Naive thymus-derived CD8-positive, alpha-beta T cell (primary cell): ENCODE data around the gene THSD7B. TPM values are rescaled to one million over a fixed set of nuclear protein-coding genes. Genes with fewer than 3 reads are reported as not detected.

Source experiments
- ATAC-seq, 2 donors: fragments of 150-1000 bp; cut with Tn5 transposase in 1 of 2; sonication (Bioruptor Pico), chemical (Tn5 transposase) in 1 of 2; 1 replicate in 1 of 2; 2 replicates in 1 of 2; pipeline ENCODE4 v1.10.0; 2021; ENCODE audit warnings: mild to moderate bottlenecking in 2 of 2, moderate library complexity in 2 of 2
- POLR2A ChIA-PET: fragments of 350-600 bp; sonication (Branson Sonifier 250); formaldehyde crosslinking; loops from one replicate; lab custom pipeline; 2021; ENCODE audit warnings: antibody characterized with exemption; lab: Charles Lee
- DNase-seq, 10 donors: peaks; one replicate each; pipeline versions ENCODE4 v3.0.0 to v3.0.0-alpha.2; 2020 to 2022
- H3K27ac Mint-ChIP-seq, 10 donors: one replicate each; pipeline ENCODE4 v1.8.0; 2020 to 2022; ENCODE audit warnings: mild to moderate bottlenecking in 10 of 10, mixed read lengths in 10 of 10, moderate library complexity in 4 of 10, inconsistent platforms in 1 of 10
- H3K27me3 Mint-ChIP-seq, 5 donors: one replicate each; pipeline ENCODE4 v1.8.0; 2021 to 2022; ENCODE audit warnings: mixed read lengths in 5 of 5
- H3K36me3 Mint-ChIP-seq, 3 donors: one replicate each; pipeline ENCODE4 v1.8.0; 2020 to 2022; ENCODE audit warnings: mixed read lengths in 3 of 3, mild to moderate bottlenecking in 2 of 3, inconsistent platforms in 1 of 3
- H3K4me1 Mint-ChIP-seq, 4 donors: one replicate each; pipeline ENCODE4 v1.8.0; 2021 to 2022; ENCODE audit warnings: mixed read lengths in 4 of 4
- H3K4me3 Mint-ChIP-seq, 10 donors: one replicate each; pipeline ENCODE4 v1.8.0; 2020 to 2022; ENCODE audit warnings: mild to moderate bottlenecking in 10 of 10, mixed read lengths in 10 of 10, moderate library complexity in 6 of 10, inconsistent platforms in 1 of 10
- H3K9me3 Mint-ChIP-seq, 9 donors: one replicate each; pipeline ENCODE4 v1.8.0; 2020 to 2022; ENCODE audit warnings: mixed read lengths in 9 of 9, mild to moderate bottlenecking in 3 of 9, inconsistent platforms in 1 of 9, moderate library complexity in 1 of 9
- polyA plus RNA-seq, 3 donors: library from polyadenylated mRNA; unstranded; fragments of 300-500 nt; fragmentation: Illumina TruSeq; gene quantifications; one replicate each; pipeline ENCODE4 v1.2.3, GENCODE V29; 2021
- total RNA-seq, 8 experiments: library from RNA in 2 of 8; stranded (reverse) in 2 of 8; gene quantifications; one replicate each; pipeline ENCODE4 v1.2.3 and lab custom pipeline; 2021 to 2026

The THSD7B gene
- total and polyA plus RNA-seq, 5 experiments from 2014 or later, result not detected

GRCh38 chr2:136985044-136985443 lies 219.7 kb downstream of the THSD7B start:
- peaks cover 2 to 45% (median 7%) of the 10 kb centered on the region in 5 donors for H3K27me3 Mint-ChIP-seq
- POLR2A ChIA-PET, result no interaction called here
- no peak for ATAC-seq

GRCh38 chr2:136986605-136987221 lies 221.4 kb downstream of the THSD7B start:
- Mint-ChIP-seq H3K4me1 (peaks cover 0 to 2% (median 0%) of the 10 kb centered on the region in 4 donors), H3K27ac (no peak overlapping the region), H3K9me3 (peaks cover 0 to 18% (median 0%) of the 10 kb centered on the region in 9 donors), H3K27me3 (peaks cover 2 to 44% (median 5%) of the 10 kb centered on the region in 5 donors), H3K4me3 (no peak overlapping the region), H3K36me3 (no peaks in the 10 kb centered on the region)
- DNase-seq, result no peak
- POLR2A ChIA-PET, result no interaction called here
- no peak for ATAC-seq

More at GRCh38 chr2:136985044-136985443, 219.7 kb downstream of the THSD7B start:
- Mint-ChIP-seq H3K4me3 (no peak overlapping the region), H3K4me1 (peaks cover 0 to under 1% (median 0%) of the 10 kb centered on the region in 4 donors), H3K36me3 (no peaks in the 10 kb centered on the region), H3K9me3 (peaks cover 0 to 15% (median 0%) of the 10 kb centered on the region in 9 donors), H3K27ac (no peak overlapping the region)
- DNase-seq, result no peak

- no peak overlapping the region for H3K4me3 Mint-ChIP-seq
- peaks cover 0 to 26% (median 4%) of the 10 kb centered on the region in 5 donors for H3K27me3 Mint-ChIP-seq
- H3K4me1 Mint-ChIP-seq, result peaks cover 0 to 2% (median 0%) of the 10 kb centered on the region in 4 donors
- no peak for DNase-seq
- H3K9me3 Mint-ChIP-seq, result peaks cover 0 to 21% (median 0%) of the 10 kb centered on the region in 9 donors
- no peak for ATAC-seq
- POLR2A ChIA-PET, result no interaction called here
- H3K36me3 Mint-ChIP-seq, result no peaks in the 10 kb centered on the region
- H3K27ac Mint-ChIP-seq, result no peak overlapping the region
Measured at GRCh38 chr2:136990316-136990715, 225.0 kb downstream of the THSD7B start.

GRCh38 chr2:136994793-136995192 lies 229.4 kb downstream of the THSD7B start:
- POLR2A ChIA-PET, result no interaction called here
- Mint-ChIP-seq H3K36me3 (no peaks in the 10 kb centered on the region), H3K27ac (no peak overlapping the region), H3K27me3 (peaks cover 0 to 20% (median 3%) of the 10 kb centered on the region in 5 donors), H3K9me3 (peaks cover 0 to 18% (median 0%) of the 10 kb centered on the region in 9 donors), H3K4me1 (peaks cover 0 to 2% (median 0%) of the 10 kb centered on the region in 4 donors), H3K4me3 (no peak overlapping the region)
- ATAC-seq (no peak), DNase-seq (no peak)

GRCh38 chr2:136997557-136997956 lies 232.2 kb downstream of the THSD7B start:
- Mint-ChIP-seq H3K36me3 (no peaks in the 10 kb centered on the region), H3K4me3 (no peak overlapping the region), H3K27ac (no peak overlapping the region), H3K4me1 (no peaks in the 10 kb centered on the region), H3K27me3 (peaks cover 0 to 10% (median 0%) of the 10 kb centered on the region in 5 donors), H3K9me3 (no peaks in the 10 kb centered on the region)
- POLR2A ChIA-PET, result no interaction called here
- ATAC-seq (no peak), DNase-seq (no peak)

- Mint-ChIP-seq H3K36me3 (no peaks in the 10 kb centered on the region), H3K4me1 (no peaks in the 10 kb centered on the region), H3K9me3 (peaks cover 0 to 2% (median 0%) of the 10 kb centered on the region in 9 donors), H3K27ac (no peak overlapping the region), H3K27me3 (peaks cover 0 to 10% (median 0%) of the 10 kb centered on the region in 5 donors), H3K4me3 (no peak overlapping the region)
- ATAC-seq (no peak), DNase-seq (no peak)
- POLR2A ChIA-PET, result no interaction called here
Measured at GRCh38 chr2:137000811-137001210, 235.5 kb downstream of the THSD7B start.

GRCh38 chr2:137002896-137003295 lies 237.6 kb downstream of the THSD7B start:
- Mint-ChIP-seq H3K4me3 (no peak overlapping the region), H3K9me3 (peaks cover 0 to 2% (median 0%) of the 10 kb centered on the region in 9 donors), H3K27me3 (peaks cover 0 to 5% (median 0%) of the 10 kb centered on the region in 5 donors), H3K36me3 (no peaks in the 10 kb centered on the region), H3K27ac (no peak overlapping the region), H3K4me1 (no peaks in the 10 kb centered on the region)
- POLR2A ChIA-PET, result no interaction called here
- ATAC-seq (no peak), DNase-seq (no peak)

GRCh38 chr2:137005210-137005609 lies 239.9 kb downstream of the THSD7B start:
- Mint-ChIP-seq H3K9me3 (peaks cover 0 to 2% (median 0%) of the 10 kb centered on the region in 9 donors), H3K27me3 (peaks cover 0 to 5% (median 0%) of the 10 kb centered on the region in 5 donors), H3K4me1 (no peaks in the 10 kb centered on the region), H3K4me3 (no peak overlapping the region), H3K36me3 (no peaks in the 10 kb centered on the region), H3K27ac (no peak overlapping the region)
- DNase-seq (no peak), ATAC-seq (no peak)
- POLR2A ChIA-PET, result no interaction called here

GRCh38 chr2:137007938-137008337 lies 242.6 kb downstream of the THSD7B start:
- DNase-seq (no peak), ATAC-seq (no peak)
- Mint-ChIP-seq H3K4me3 (no peak overlapping the region), H3K27me3 (peaks cover 0 to 9% (median 0%) of the 10 kb centered on the region in 5 donors), H3K4me1 (no peaks in the 10 kb centered on the region), H3K27ac (no peak overlapping the region), H3K36me3 (no peaks in the 10 kb centered on the region), H3K9me3 (peaks cover 0 to 4% (median 0%) of the 10 kb centered on the region in 9 donors)
- POLR2A ChIA-PET, result no interaction called here

- no peak for ATAC-seq
- H3K36me3 Mint-ChIP-seq, result no peaks in the 10 kb centered on the region
Measured at GRCh38 chr2:137009953-137010352, 244.6 kb downstream of the THSD7B start.

GRCh38 chr2:137020452-137021196 lies 255.3 kb downstream of the THSD7B start:
- POLR2A ChIA-PET, result no interaction called here
- Mint-ChIP-seq H3K9me3 (no peaks in the 10 kb centered on the region), H3K36me3 (no peaks in the 10 kb centered on the region), H3K4me3 (no peak overlapping the region), H3K4me1 (no peaks in the 10 kb centered on the region), H3K27me3 (peaks cover 0 to 9% (median 2%) of the 10 kb centered on the region in 5 donors), H3K27ac (no peak overlapping the region)
- no peak for ATAC-seq
- DNase-seq, result no peak

More at GRCh38 chr2:137009953-137010352, 244.6 kb downstream of the THSD7B start:
- Mint-ChIP-seq H3K4me3 (no peak overlapping the region), H3K9me3 (peaks cover 0 to 6% (median 0%) of the 10 kb centered on the region in 9 donors), H3K27ac (no peak overlapping the region), H3K4me1 (no peaks in the 10 kb centered on the region), H3K27me3 (peaks cover 0 to 13% (median 3%) of the 10 kb centered on the region in 5 donors)
- DNase-seq, result no peak
- POLR2A ChIA-PET, result no interaction called here

GRCh38 chr2:137021763-137022162 lies 256.4 kb downstream of the THSD7B start:
- Mint-ChIP-seq H3K27ac (no peak overlapping the region), H3K4me1 (no peaks in the 10 kb centered on the region), H3K4me3 (no peak overlapping the region), H3K36me3 (peaks cover 0 to 2% (median 0%) of the 10 kb centered on the region in 3 donors), H3K27me3 (peaks cover 0 to 9% (median 2%) of the 10 kb centered on the region in 5 donors), H3K9me3 (no peaks in the 10 kb centered on the region)
- POLR2A ChIA-PET, result no interaction called here
- DNase-seq (no peak), ATAC-seq (no peak)

GRCh38 chr2:137023205-137023604 lies 257.9 kb downstream of the THSD7B start:
- Mint-ChIP-seq H3K27me3 (peaks cover 0 to 9% (median 2%) of the 10 kb centered on the region in 5 donors), H3K4me1 (no peaks in the 10 kb centered on the region), H3K4me3 (no peak overlapping the region), H3K9me3 (no peaks in the 10 kb centered on the region), H3K36me3 (peaks cover 0 to 2% (median 0%) of the 10 kb centered on the region in 3 donors), H3K27ac (no peak overlapping the region)
- no peak for DNase-seq
- POLR2A ChIA-PET, result no interaction called here
- no peak for ATAC-seq
